Fibroblast of lung (primary cell): ENCODE results near the gene PTPRF.

Experiments
- CTCF ChIP-seq, 2 donors: IDR thresholded peaks in 1 of 2; conservative IDR thresholded peaks in 1 of 2; 1 replicate in 1 of 2; 2 replicates in 1 of 2; pipeline ENCODE4 v1.5.1; 2011 to 2012; ENCODE audit warnings: low read length in 2 of 2, control low read depth in 1 of 2, inconsistent platforms in 1 of 2, low read depth in 1 of 2, mild to moderate bottlenecking in 1 of 2
- EZH2 ChIP-seq: IDR thresholded peaks from 2 replicates; pipeline ENCODE4 v1.5.1; 2012; ENCODE audit warnings: low read length, control low read depth, mild to moderate bottlenecking; ENCODE audit errors: missing control alignments

DNA sequence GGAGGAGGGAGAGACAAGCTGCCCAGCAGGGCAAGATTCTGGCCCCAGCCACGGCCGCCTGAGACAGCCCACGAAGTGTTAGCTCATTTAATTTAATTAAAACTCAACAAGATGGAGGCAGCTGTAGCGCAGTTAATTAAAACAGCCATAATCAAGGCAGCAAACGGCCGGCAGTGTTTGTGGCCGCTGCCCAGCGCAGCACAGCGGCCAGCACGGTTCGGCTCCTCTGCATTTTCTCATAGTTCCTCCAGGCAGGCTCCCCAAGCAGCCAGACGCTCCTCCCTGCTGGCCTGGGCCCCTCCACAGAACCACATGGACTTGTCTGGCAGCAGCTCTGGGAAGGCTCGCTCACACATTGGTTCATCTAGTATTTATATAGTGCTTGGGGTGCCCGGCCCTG is 40.0 kb downstream of the PTPRF start:
- no peak for TF ChIP-seq CTCF (conservative IDR thresholded peaks at IDR 0.05 in 1 of 2, IDR thresholded peaks at IDR 0.05 in 1 of 2; ENCODE audit: low read depth in 1 of 2, low read length in 2 of 2)
- no peak for TF ChIP-seq EZH2
